Endothelial cell of umbilical vein (primary cell): ENCODE measurements around the gene COL19A1.

Experiments
- POLR2A ChIP-seq: IDR thresholded peaks from 2 replicates; pipeline ENCODE4 v1.6.1; 2012; ENCODE audit warnings: low read depth, mild to moderate bottlenecking, control low read depth, low read length
- TF ChIP-seq, protein P1 (sequence below), 2 donors: IDR thresholded peaks; 1 replicate in 1 of 2; 2 replicates in 1 of 2; pipeline ENCODE4 v1.5.1; 2011; ENCODE audit warnings: low read length in 2 of 2, mild to moderate bottlenecking in 2 of 2, moderate library complexity in 2 of 2, control low read depth in 1 of 2, inconsistent platforms in 1 of 2, low read depth in 1 of 2; ENCODE audit not compliant: insufficient read depth in 1 of 2; ENCODE audit errors: extremely low read depth in 1 of 2

GRCh38 chr6:70160276-70160675 lies 293.9 kb downstream of the COL19A1 start:
- TF ChIP-seq, protein P1, sequence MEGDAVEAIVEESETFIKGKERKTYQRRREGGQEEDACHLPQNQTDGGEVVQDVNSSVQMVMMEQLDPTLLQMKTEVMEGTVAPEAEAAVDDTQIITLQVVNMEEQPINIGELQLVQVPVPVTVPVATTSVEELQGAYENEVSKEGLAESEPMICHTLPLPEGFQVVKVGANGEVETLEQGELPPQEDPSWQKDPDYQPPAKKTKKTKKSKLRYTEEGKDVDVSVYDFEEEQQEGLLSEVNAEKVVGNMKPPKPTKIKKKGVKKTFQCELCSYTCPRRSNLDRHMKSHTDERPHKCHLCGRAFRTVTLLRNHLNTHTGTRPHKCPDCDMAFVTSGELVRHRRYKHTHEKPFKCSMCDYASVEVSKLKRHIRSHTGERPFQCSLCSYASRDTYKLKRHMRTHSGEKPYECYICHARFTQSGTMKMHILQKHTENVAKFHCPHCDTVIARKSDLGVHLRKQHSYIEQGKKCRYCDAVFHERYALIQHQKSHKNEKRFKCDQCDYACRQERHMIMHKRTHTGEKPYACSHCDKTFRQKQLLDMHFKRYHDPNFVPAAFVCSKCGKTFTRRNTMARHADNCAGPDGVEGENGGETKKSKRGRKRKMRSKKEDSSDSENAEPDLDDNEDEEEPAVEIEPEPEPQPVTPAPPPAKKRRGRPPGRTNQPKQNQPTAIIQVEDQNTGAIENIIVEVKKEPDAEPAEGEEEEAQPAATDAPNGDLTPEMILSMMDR (IDR thresholded peaks at IDR 0.05; ENCODE audit: extremely low read depth in 1 of 2, insufficient read depth in 1 of 2, low read depth in 1 of 2, low read length in 2 of 2), result no peak
- no peak for TF ChIP-seq POLR2A
